T-helper 2 cell (primary cell): ENCODE measurements around the gene MYO1D.

ENCODE experiments used
- DNase-seq, 5 experiments: peaks; one replicate each; pipeline versions ENCODE4 v3.0.0 to v3.0.0-alpha.2; 2012 to 2022

MYO1D gene

DNA sequence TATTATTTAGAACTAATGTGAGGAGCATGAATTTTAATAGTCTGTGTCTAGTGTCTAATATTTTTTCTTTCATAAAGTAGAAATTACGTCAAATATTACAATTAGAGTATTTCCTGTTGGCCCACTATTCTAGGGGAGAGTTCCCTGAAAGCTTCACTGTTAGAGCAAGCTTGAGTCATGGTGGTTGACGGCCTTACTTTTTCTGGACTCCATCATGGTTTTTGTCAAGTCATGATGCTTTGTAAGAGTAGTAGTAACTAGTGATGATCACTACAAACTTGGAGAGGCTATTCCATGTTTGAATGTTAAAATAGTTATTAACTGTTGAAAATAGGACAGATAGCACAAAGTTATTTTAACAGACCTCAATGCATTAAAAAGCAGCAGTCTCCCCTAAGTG, 431.0 kb downstream of the MYO1D start:
- peak in 1 of 5 experiments; percentile 40 for DNase-seq

DNA sequence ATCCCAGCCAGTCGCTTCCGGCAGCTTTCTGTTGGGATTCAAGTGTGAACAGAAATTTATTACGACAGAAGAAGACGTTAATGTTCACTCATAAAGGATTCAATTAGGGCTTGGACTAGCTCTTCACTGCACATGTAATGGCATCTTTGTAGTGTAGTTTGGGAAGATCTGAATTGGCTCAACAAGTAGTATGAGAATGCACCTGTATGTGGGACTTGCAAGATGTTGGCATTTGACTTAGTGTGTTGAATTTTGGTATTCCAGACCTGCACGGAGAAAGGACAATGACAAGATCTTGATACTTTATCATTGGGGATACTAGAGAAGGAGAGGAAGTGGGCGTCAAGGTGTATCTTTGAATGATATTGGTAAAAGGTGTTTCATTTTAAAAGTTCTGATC, 431.4 kb downstream of the MYO1D start:
- peak in 1 of 5 experiments; percentile 13 for DNase-seq

DNA sequence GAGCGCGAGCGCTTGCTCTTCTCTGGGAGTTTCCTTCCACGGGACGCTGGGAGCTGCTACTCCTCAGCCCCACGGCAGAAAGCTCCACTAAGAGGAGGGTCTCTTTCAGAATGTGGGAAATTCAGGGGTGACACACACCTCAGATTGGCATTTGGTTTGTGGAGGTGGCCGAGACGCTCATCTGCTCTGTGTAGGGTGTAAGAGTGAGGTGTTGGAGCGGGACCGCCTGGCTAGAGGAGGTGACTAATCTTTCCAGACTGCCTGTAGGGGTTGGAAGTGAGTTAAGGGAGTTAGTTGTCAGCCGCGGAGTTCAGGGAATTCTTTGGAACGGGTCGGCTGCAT, 431.9 kb downstream of the MYO1D start:
- DNase-seq: peak in 2 of 5 experiments; percentile 19 to 24

DNA sequence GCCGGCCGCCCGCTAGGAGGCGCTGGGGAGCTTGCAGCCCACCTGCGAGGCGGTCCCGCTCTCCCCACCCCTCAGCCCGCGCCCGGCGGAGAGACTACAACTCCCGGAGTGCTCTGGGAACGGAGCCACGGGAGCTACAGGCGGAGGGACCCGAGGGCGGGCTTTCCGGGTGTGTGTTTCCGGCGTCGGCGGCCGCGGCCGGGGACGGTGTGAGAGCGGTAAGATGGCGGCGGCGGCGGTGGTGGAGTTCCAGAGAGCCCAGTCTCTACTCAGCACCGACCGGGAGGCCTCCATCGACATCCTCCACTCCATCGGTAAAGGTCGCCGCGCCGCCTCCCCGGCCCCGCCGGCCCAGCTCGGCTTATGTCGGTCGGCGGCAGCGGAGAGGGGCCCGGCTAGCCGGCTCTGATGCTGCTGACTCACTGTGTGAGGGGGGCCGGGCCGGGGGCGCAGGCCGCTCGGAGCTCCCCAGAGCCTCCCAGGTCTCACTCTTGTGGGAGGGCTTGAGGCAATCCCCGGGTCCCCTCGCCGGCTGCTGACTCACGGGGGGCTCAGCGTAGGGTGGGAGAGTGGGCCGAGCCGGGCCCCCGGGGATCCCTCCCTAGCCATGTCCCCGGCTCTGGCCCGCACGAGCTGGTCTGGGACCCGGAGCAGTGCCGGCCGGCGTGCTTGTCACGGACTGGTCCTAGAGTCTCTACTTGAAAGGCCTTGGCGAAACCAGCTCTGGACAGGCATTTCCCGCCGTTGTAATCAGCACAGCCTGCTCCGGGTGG, 432.4 kb downstream of the MYO1D start, which contains the start of gene PSMD11:
Gene PSMD11 (plus strand): TSS at position 210 of the 773 bp plus-strand sequence. CDS start 14 bp downstream, at position 224.
- peak; percentile 97 to 99 (median 99) for DNase-seq

DNA sequence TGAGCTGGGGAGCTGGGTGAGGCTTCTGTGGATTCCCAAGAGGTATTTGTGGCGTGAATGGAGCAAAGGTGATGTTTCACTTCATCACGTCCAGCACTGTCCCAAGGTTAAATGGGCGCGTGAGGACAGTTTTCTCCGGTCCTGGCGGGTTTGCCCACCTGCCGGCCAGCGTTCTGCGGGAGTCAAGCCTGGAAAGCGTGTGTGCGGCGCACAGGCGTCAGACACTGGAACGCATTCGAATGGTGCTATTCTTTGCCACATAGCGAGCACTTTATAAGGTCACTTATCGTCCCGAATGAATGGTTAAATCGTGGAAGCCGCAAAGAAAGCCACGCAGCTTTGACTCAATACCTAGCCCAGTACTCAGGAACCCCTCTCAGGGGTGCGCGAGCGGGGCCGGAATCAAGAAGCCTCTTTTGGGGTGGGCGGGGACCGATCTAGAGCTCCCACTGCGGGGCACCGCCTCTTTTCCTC, 433.1 kb downstream of the MYO1D start:
- no peak for DNase-seq
